ENCODE results near the gene LRRC71. TPM values are rescaled to one million over a fixed set of nuclear protein-coding genes. Genes with fewer than 3 reads are reported as not detected.

Gene LRRC71
- polyA plus RNA-seq, 1 of the 3 experiments (the other 2 are of a cell fraction) = 0.03 TPM

DNA sequence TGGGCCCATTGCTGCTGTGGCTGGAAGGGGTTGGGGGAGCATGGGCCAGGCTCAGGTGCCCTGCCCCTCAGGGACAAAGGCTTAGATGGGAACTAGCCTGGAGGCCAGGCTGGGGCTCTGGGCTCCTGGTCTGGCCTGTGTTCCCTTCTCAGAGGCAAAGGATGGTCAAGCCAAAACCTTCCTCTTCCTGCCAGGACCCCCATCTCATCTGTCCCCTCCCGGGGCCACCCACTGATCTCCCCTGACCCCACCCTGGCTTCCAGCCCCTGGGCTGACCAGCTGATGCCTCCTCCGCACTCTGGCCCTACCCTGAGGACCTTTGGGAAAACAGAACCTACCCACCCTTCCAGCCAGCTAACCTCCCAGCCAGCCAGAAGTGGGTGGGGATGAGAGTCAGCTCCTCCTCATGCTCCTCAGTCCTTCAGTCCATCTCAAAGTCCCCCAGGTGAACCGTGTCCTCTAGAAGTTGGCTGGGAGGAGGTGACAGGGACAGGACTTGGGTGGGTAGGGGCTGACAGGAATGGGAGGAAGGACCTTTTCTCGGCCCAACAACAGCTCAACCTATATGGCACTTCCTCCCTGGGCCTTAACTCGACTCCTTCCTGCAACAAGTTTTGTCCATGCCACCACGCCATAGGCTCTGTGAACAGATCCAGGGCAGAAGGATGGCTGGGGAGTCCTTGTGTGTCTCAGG lies 19.4 kb upstream of the LRRC71 start:
- H3K4me2 ChIP-seq = no peak overlapping the region
- H3K4me3 ChIP-seq (ENCODE audit: low read depth in 2 of 2, low read length in 1 of 2) = no peak overlapping the region
- no peaks in the 10 kb centered on the region for H3K27me3 ChIP-seq (ENCODE audit: insufficient read depth)
- no peak overlapping the region for H3K9ac ChIP-seq
- H3K9me3 ChIP-seq = no peaks in the 10 kb centered on the region
- H4K20me1 ChIP-seq (ENCODE audit: insufficient read depth) = no peaks in the 10 kb centered on the region
- H3K9me2 ChIP-seq = no peaks in the 10 kb centered on the region
- peaks cover 15% of the 10 kb centered on the region for H3F3A ChIP-seq (replicated peaks; ENCODE audit: insufficient read depth)
- H3K27ac ChIP-seq (ENCODE audit: low read depth in 2 of 2, low read length in 1 of 2) = no peak overlapping the region
- H2AFZ ChIP-seq (ENCODE audit: low read depth) = no peak overlapping the region
- WGBS (ENCODE audit: low lambda C conversion rate) = 96% methylated on average over 5 of the region's 6 CpGs
- H3K4me1 ChIP-seq (ENCODE audit: control insufficient read depth in 1 of 2, insufficient read depth in 2 of 2, low read depth in 1 of 2, low read length in 1 of 2) = peaks cover 29 to 50% of the 10 kb centered on the region in 2 experiments; a peak in 3 of 4 replicates
- TF ChIP-seq SIN3A (IDR thresholded peaks at IDR 0.05; ENCODE audit: borderline replicate concordance, low read depth, low read length) (no peak), TEAD4 (IDR thresholded peaks at IDR 0.05; ENCODE audit: borderline replicate concordance, insufficient read depth) (no peak), EZH2phosphoT487 (IDR thresholded peaks at IDR 0.05; ENCODE audit: borderline replicate concordance, low read depth) (no peak), SMC3 (IDR thresholded peaks at IDR 0.05; ENCODE audit: low read depth, low read length) (no peak), POLR2AphosphoS5 (IDR thresholded peaks at IDR 0.05; ENCODE audit: low read depth, low read length) (no peak), TCF12 (IDR thresholded peaks at IDR 0.05) (no peak), RFX5 (IDR thresholded peaks at IDR 0.05; ENCODE audit: low read length) (no peak), GATA2 (CRISPR knock-in tag; IDR thresholded peaks at IDR 0.05) (no peak), MXI1 (IDR thresholded peaks at IDR 0.05; ENCODE audit: low read depth, low read length) (no peak), YY1 (IDR thresholded peaks at IDR 0.05; ENCODE audit: low read depth) (no peak), NFIC (IDR thresholded peaks at IDR 0.05; ENCODE audit: borderline replicate concordance) (no peak), MEF2A (IDR thresholded peaks at IDR 0.05; ENCODE audit: borderline replicate concordance, low read depth) (no peak), FOXM1 (IDR thresholded peaks at IDR 0.05; ENCODE audit: low read depth) (no peak), EP300 (IDR thresholded peaks at IDR 0.05; ENCODE audit: borderline replicate concordance in 1 of 2, low read depth in 1 of 2, low read length in 1 of 2) (no peak), RAD21 (IDR thresholded peaks at IDR 0.05; ENCODE audit: low read length) (no peak), TAF1 (IDR thresholded peaks at IDR 0.05; ENCODE audit: borderline replicate concordance, low read depth, low read length) (no peak)
- TF ChIP-seq, protein P1, sequence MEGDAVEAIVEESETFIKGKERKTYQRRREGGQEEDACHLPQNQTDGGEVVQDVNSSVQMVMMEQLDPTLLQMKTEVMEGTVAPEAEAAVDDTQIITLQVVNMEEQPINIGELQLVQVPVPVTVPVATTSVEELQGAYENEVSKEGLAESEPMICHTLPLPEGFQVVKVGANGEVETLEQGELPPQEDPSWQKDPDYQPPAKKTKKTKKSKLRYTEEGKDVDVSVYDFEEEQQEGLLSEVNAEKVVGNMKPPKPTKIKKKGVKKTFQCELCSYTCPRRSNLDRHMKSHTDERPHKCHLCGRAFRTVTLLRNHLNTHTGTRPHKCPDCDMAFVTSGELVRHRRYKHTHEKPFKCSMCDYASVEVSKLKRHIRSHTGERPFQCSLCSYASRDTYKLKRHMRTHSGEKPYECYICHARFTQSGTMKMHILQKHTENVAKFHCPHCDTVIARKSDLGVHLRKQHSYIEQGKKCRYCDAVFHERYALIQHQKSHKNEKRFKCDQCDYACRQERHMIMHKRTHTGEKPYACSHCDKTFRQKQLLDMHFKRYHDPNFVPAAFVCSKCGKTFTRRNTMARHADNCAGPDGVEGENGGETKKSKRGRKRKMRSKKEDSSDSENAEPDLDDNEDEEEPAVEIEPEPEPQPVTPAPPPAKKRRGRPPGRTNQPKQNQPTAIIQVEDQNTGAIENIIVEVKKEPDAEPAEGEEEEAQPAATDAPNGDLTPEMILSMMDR (IDR thresholded peaks at IDR 0.05) = no peak
- TF ChIP-seq, protein P2, sequence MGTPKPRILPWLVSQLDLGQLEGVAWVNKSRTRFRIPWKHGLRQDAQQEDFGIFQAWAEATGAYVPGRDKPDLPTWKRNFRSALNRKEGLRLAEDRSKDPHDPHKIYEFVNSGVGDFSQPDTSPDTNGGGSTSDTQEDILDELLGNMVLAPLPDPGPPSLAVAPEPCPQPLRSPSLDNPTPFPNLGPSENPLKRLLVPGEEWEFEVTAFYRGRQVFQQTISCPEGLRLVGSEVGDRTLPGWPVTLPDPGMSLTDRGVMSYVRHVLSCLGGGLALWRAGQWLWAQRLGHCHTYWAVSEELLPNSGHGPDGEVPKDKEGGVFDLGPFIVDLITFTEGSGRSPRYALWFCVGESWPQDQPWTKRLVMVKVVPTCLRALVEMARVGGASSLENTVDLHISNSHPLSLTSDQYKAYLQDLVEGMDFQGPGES (IDR thresholded peaks at IDR 0.05; ENCODE audit: low read depth, low read length) = no peak
- TF ChIP-seq, protein P3, sequence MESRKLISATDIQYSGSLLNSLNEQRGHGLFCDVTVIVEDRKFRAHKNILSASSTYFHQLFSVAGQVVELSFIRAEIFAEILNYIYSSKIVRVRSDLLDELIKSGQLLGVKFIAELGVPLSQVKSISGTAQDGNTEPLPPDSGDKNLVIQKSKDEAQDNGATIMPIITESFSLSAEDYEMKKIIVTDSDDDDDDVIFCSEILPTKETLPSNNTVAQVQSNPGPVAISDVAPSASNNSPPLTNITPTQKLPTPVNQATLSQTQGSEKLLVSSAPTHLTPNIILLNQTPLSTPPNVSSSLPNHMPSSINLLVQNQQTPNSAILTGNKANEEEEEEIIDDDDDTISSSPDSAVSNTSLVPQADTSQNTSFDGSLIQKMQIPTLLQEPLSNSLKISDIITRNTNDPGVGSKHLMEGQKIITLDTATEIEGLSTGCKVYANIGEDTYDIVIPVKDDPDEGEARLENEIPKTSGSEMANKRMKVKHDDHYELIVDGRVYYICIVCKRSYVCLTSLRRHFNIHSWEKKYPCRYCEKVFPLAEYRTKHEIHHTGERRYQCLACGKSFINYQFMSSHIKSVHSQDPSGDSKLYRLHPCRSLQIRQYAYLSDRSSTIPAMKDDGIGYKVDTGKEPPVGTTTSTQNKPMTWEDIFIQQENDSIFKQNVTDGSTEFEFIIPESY (IDR thresholded peaks at IDR 0.05; ENCODE audit: borderline replicate concordance, low read depth) = no peak
- TF ChIP-seq, protein P4, sequence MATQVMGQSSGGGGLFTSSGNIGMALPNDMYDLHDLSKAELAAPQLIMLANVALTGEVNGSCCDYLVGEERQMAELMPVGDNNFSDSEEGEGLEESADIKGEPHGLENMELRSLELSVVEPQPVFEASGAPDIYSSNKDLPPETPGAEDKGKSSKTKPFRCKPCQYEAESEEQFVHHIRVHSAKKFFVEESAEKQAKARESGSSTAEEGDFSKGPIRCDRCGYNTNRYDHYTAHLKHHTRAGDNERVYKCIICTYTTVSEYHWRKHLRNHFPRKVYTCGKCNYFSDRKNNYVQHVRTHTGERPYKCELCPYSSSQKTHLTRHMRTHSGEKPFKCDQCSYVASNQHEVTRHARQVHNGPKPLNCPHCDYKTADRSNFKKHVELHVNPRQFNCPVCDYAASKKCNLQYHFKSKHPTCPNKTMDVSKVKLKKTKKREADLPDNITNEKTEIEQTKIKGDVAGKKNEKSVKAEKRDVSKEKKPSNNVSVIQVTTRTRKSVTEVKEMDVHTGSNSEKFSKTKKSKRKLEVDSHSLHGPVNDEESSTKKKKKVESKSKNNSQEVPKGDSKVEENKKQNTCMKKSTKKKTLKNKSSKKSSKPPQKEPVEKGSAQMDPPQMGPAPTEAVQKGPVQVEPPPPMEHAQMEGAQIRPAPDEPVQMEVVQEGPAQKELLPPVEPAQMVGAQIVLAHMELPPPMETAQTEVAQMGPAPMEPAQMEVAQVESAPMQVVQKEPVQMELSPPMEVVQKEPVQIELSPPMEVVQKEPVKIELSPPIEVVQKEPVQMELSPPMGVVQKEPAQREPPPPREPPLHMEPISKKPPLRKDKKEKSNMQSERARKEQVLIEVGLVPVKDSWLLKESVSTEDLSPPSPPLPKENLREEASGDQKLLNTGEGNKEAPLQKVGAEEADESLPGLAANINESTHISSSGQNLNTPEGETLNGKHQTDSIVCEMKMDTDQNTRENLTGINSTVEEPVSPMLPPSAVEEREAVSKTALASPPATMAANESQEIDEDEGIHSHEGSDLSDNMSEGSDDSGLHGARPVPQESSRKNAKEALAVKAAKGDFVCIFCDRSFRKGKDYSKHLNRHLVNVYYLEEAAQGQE (IDR thresholded peaks at IDR 0.05; ENCODE audit: low read depth, low read length) = no peak
- ChIA-PET POLR2A (no interaction called here), CTCF (interaction anchor here (1.0 to 9.4 kb wide), 8 partner anchors 10 to 175 kb away, joined by 3 to 110 read pairs (median 5); partner anchors contain the start of gene PEAR1)
- no peaks in the 10 kb centered on the region for H3K79me2 ChIP-seq (ENCODE audit: insufficient read depth)
- no peaks in the 10 kb centered on the region for H3K36me3 ChIP-seq (replicated peaks in 1 of 2; ENCODE audit: control insufficient read depth in 1 of 2, insufficient read depth in 2 of 2, low read length in 1 of 2)
- DNase-seq = no peak
